Caki2 (cell line): ENCODE data around the gene RTN4. TPM values are rescaled to one million over a fixed set of nuclear protein-coding genes. Genes with fewer than 3 reads are reported as not detected.
A peak's percentile ranks its signal among the peaks of the same experiment; 100 is the strongest.
"Not testable (repeated sequence)": the region's sequence is repeated elsewhere in the genome, so short reads cannot be mapped to it uniquely, and the experiment has no call there.

Experiments used
- DNase-seq: peaks from one replicate; pipeline ENCODE4 v3.0.0-alpha.2; 2015; ENCODE audit warnings: low read depth
- in situ Hi-C: cut with HindIII; loops from 2 replicates; pipeline ENCODE4 v1.10.0; 2016; ENCODE audit warnings: low sequenced_read_pairs, low pct_unique_long_range_greater_than_20kb, mixed read lengths
- total RNA-seq: library from RNA; depleted of rRNA; stranded (reverse); fragments of >200 nt; shearing (Covaris generic); gene quantifications from 2 replicates; pipeline ENCODE4 v1.2.3, GENCODE V29; 2014; ENCODE audit warnings: low replicate concordance

The RTN4 gene
- total RNA-seq, 1 experiment from 2014 or later = 231 TPM

GRCh38 chr2:55078956-55079355 lies 28.7 kb upstream of the RTN4 start:
- DNase-seq = no peak
- in situ Hi-C loops = no loop called here

GRCh38 chr2:55076721-55077120 lies 26.5 kb upstream of the RTN4 start:
- in situ Hi-C loops = no loop called here
- no peak for DNase-seq

- DNase-seq, in situ Hi-C loops: not testable (repeated sequence)
Observed at GRCh38 chr2:55076019-55076418, 25.8 kb upstream of the RTN4 start.

GRCh38 chr2:55073000-55073983 lies 23.0 kb upstream of the RTN4 start:
- in situ Hi-C loops = no loop called here

DNA sequence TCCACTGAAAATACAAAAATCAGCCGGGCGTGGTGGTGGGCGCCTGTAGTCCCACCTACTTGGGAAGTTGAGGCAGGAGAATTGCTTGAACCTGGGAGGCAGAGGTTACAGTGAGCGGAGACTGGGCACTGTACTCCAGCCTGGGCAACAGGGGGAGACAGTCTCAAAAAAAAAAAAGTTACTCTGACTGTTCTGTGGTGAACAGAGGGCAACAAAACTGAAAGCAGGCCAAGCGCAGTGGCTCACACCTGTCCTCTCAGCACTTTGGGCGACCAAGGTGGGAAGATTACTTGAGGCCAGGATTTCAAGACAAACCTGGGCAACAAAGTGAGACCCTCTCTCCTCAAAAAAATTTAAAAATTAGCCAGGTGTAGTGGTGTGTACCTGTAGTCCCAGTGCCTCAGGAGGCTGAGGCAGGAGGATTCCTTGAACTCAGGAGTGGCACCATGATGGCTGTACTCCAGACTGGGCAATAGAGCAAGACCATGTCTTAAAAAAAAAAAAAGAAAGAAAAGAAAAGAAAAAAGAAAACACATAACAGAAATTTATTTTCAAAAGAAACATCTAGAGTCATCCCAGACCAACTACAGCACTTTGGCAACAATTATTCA lies 13.6 kb upstream of the RTN4 start:
- in situ Hi-C loops = no loop called here
- DNase-seq = no peak

More at GRCh38 chr2:55073000-55073983, 23.0 kb upstream of the RTN4 start:
- DNase-seq = no peak

DNA sequence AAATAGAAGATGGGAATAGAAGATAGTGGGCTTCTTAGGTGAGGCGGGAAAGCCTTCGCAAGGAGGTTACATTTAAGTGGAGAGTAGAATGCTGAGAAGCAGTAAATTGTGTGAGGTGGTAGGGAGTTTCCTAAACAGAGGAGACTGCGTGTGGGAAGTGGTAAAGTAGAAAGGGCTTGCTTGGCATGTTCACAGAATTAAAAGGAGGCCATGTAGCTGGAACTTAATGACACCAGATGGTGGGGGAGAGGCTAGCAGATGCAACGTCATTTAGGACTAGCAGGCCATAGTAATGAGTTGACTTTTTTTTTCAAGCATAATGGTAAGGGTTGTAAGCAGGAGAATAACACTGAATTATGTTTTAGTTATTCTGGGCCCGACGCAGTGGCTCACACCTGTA lies 13.0 kb upstream of the RTN4 start:
- in situ Hi-C loops = no loop called here
- DNase-seq = no peak

- DNase-seq = no peak
- in situ Hi-C loops = no loop called here
Observed at GRCh38 chr2:55062754-55063153, 12.5 kb upstream of the RTN4 start.

DNA sequence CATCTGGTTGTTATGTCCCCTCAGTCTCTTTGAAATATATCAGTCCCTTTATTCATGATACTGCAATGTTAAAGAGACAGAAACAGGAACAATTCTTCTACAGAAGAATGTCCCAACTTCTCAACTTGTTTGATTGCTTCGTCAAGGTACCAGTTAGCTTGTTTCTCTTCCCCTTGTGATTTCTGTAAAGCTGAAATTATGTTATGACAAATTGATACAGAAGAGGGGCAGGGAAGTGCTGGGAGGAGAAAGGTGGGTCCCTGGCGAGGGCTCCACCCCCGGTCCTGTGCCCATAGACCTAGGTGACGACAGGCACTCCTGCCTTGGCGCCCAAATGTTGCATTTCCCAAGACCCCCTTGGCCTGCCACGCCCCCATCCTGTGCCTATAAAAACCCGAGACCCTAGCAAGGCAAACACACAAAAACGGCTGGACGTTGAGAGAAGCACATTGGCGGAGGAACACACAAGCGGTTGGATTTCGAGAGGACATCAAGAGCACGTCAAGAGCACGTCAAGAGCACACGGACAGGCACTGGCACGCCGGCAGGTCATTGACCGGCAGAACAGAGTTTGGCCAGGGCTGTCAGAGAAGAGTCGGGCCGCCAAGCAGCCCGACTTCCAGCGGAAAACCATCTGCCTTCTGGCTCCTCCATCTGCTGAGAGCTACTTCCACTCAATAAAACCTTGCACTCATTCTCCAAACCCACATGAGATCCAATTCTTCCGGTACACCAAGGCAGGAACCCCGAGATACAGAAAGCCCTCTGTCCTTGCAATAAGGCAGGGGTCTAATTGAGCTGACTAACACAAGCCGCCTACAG lies 11.5 kb upstream of the RTN4 start:
- in situ Hi-C loops = no loop called here
- no peak for DNase-seq

- in situ Hi-C loops = no loop called here
- DNase-seq = no peak
Observed at GRCh38 chr2:55059793-55060192, 9.5 kb upstream of the RTN4 start.

- in situ Hi-C loops = no loop called here
- DNase-seq = no peak
Observed at GRCh38 chr2:55057474-55057873, 7.2 kb upstream of the RTN4 start.

DNA sequence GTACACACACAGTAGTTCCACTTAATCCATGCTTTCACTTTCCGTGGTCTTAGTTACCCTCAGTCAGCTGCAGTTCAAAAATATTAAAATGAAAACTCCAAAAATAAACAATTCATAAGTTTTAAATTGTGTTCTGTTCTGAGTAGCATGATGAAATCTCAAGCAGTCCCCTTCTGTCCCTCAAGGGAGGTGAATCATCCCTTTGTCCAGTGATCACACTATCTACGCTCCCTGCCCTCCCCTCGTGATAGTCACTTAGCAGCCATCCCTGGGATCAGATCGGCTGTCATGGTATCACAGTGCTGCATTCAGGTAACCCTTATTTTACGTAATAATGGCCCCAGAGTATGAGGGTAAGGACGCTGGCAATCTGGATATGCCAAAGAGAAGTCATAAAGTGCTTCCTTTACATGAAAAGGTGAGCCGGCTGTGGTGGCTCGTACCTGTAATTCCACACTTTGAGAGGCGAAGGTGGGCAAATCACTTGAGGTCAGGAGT lies 5.8 kb upstream of the RTN4 start:
- DNase-seq = peak; percentile 32
- in situ Hi-C loops = no loop called here

DNA sequence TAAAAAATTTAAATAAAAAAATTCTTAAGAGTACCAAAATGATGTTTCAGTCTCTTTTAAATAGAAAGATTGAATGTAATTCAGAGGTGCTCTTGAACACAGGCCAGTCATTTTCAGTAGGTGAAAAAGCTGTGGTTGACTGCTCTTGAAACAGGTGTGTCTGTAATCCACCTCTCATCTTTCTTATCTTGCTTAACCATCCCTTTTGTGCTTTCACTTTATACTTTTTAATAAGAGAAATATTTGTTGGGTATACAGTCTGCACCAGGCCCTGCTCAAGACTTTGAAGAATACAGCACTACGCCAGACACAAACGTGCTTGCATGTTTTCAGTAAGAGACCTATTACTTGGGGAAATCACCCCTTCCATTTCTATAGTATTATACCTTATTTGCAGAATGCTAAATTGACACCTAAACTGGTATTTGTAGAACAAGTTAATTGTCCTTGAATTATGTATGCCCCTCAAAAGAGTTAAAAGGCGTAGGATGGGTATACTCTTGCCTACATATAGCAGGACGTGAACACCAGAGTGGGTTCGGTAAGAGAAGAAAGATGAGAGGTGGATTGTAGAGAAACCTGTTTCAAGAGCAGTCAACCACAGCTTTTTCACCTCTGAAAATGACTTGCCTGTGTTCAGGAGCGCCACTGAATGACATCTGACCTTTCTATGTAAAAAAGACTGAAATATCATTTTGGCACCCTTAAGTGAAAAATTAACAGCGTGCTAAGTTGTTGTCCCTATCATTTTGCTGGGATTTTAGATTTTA lies 4.0 kb upstream of the RTN4 start:
- in situ Hi-C loops = no loop called here
- no peak for DNase-seq

- DNase-seq, in situ Hi-C loops: not testable (repeated sequence)
Observed at GRCh38 chr2:55053225-55053624, 3.0 kb upstream of the RTN4 start.

- in situ Hi-C loops = no loop called here
- DNase-seq = peak; percentile 31
Observed at GRCh38 chr2:55052129-55053061, 2.1 kb upstream of the RTN4 start.

DNA sequence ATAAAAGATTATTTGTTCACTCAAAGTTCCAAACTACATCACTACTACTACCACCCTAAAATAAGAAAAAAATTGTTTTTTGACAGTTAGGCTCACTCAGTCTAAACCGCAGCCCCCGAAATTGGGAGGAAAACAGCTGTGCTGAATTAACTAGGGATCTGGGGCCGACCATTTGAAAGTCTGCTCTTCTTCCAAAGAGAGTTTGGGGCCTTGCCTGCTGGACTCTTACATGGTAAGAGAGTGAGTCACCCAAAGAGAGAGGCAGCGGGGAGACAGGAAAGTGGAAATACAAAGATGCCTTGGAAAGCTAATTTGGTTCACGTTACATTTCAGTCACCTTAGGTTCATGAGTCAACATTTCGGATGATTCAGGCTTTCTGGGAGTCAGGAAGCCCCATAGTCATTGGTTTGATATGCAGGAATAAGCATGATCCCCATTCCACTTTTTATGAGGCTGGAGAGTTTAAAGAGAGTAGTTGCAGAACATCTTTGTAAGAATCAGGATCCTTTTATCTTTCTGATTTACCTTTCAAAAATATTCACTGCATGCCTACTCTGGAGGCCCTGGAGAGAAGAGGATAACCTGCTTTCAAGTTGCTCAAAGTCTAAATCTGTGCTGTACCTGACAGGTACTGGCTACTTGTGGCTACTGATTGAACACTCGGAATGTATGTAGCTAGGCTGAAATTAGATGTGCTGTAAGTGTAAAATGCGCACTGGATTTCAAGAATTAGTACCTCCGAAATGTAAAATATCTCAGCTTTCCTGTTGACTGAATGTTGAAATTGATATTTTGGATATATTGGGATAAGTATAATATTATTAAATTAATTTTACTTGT lies 995 bp upstream of the RTN4 start:
- in situ Hi-C loops = no loop called here
- DNase-seq = peak; percentile 93

DNA sequence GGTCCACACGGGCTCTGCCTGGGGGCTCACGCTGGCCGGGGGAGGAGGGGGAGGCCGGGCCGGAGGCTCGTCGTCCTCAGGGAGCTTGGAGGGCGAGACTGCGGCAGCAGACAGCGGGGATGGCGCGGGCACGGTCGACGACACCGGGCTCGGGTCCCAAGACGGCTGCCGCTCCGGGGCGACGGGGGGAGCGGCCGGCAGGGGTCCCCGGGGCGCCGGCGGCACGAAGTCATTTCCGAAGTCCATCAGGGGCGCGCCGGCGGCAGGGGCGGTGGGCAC lies 491 bp downstream of the RTN4 start:
- in situ Hi-C loops = no loop called here
- no peak for DNase-seq
